ENCODE data around the gene FAF1.
"Not testable (repeated sequence)": the region's sequence is repeated elsewhere in the genome, so short reads cannot be mapped to it uniquely, and the experiment has no call there.

Gene FAF1

GRCh38 chr1:50750021-50750619 lies 209.9 kb downstream of the FAF1 start:
- peak; percentile 30 for DNase-seq (ENCODE audit: low spot score)
- peak; percentile 64 for TF ChIP-seq CTCF (conservative IDR thresholded peaks at IDR 0.05; ENCODE audit: low read depth)
- CTCF ChIA-PET: interaction anchor here (0.7 to 0.8 kb wide), 3 partner anchors 15 to 442 kb away, joined by 3 to 7 read pairs (median 4); no protein-coding TSS in a partner anchor
- H3K27ac ChIP-seq: no peak overlapping the region
- POLR2A ChIA-PET (ENCODE audit: low non-redundant PET): no interaction called here

GRCh38 chr1:50747394-50747793 lies 212.7 kb downstream of the FAF1 start:
- CTCF ChIA-PET: no interaction called here
- no peak overlapping the region for H3K27ac ChIP-seq
- DNase-seq (ENCODE audit: low spot score): no peak
- no peak for TF ChIP-seq CTCF (conservative IDR thresholded peaks at IDR 0.05; ENCODE audit: low read depth)
- POLR2A ChIA-PET (ENCODE audit: low non-redundant PET): no interaction called here

GRCh38 chr1:50742523-50742922 lies 217.5 kb downstream of the FAF1 start:
- no peak for DNase-seq (ENCODE audit: low spot score)
- H3K27ac ChIP-seq: no peak overlapping the region
- ChIA-PET CTCF (no interaction called here), POLR2A (ENCODE audit: low non-redundant PET) (no interaction called here)
- no peak for TF ChIP-seq CTCF (conservative IDR thresholded peaks at IDR 0.05; ENCODE audit: low read depth)

DNA sequence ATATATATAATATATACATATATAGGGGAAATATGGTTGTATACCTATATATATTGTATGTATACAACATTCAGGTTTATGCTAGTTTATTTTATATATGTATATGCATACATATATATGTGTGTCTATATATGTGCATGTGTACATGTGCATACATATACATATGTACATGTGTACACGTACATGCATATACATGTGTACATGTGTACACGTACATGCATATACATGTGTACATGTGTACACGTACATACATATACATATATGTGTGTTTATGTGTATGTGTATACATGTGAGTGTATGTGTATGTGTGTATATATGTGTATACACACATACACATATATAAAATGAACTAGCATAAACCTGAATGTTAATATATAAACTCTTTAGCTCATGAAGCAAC lies 220.9 kb downstream of the FAF1 start:
- no peak overlapping the region for H3K27ac ChIP-seq
- CTCF ChIA-PET: no interaction called here
- POLR2A ChIA-PET (ENCODE audit: low non-redundant PET): no interaction called here
- no peak for DNase-seq (ENCODE audit: low spot score)
- no peak for TF ChIP-seq CTCF (conservative IDR thresholded peaks at IDR 0.05; ENCODE audit: low read depth)

DNA sequence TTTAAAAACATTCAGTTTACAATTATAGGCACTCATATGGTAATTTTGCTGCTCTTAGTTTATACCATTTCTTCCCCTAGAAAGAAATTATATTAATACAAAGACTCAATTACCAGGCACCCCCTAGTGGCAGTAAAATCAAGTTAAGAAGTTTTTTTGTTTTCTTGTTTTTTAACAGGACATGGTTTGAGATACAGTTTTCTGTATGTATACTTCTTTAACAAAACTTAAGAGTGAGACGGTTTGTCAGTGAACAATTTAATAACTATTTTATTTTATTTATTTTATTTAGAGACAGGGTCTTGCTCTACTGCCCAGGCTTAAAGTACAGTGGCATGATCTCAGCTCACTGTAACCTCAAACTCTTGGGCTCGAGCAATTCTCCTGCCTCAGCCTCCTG lies 224.6 kb downstream of the FAF1 start:
- peak; percentile 46 for TF ChIP-seq CTCF (conservative IDR thresholded peaks at IDR 0.05; ENCODE audit: low read depth)
- no peak overlapping the region for H3K27ac ChIP-seq
- DNase-seq (ENCODE audit: low spot score): peak; percentile 8
- POLR2A ChIA-PET (ENCODE audit: low non-redundant PET): no interaction called here
- CTCF ChIA-PET: interaction anchor here (0.6 to 1.0 kb wide), 2 partner anchors 31 to 69 kb away, joined by 3 to 4 read pairs; no protein-coding TSS in a partner anchor

- DNase-seq (ENCODE audit: low spot score); CTCF ChIA-PET; H3K27ac ChIP-seq; POLR2A ChIA-PET (ENCODE audit: low non-redundant PET): not testable (repeated sequence)
These were observed 232.5 kb downstream of the FAF1 start for GRCh38 chr1:50727578-50727977.

GRCh38 chr1:50724626-50725286 lies 235.3 kb downstream of the FAF1 start:
- no peak overlapping the region for H3K27ac ChIP-seq
- no peak for DNase-seq (ENCODE audit: low spot score)
- POLR2A ChIA-PET (ENCODE audit: low non-redundant PET): no interaction called here
- no peak for TF ChIP-seq CTCF (conservative IDR thresholded peaks at IDR 0.05; ENCODE audit: low read depth)
- CTCF ChIA-PET: interaction anchor here (0.8 kb wide), 1 partner anchor 64 kb away, joined by 4 read pairs; no protein-coding TSS in a partner anchor

Data from RWPE1 (cell line).